H1 (cell line): ENCODE results near the gene CRYBA4.

Experiments
- GABPA ChIP-seq: IDR thresholded peaks from 2 replicates; pipeline ENCODE4 v1.6.1; 2011; ENCODE audit warnings: mild to moderate bottlenecking, low read length, moderate library complexity, borderline replicate concordance; ENCODE audit not compliant: insufficient read depth
- GTF2F1 ChIP-seq: IDR thresholded peaks from 2 replicates; pipeline ENCODE4 v1.6.1; 2012; ENCODE audit warnings: low read depth, low read length, improper control_type of control experiment, borderline replicate concordance
- MAFK ChIP-seq: IDR thresholded peaks from 2 replicates; pipeline ENCODE4 v1.6.1; 2012; ENCODE audit warnings: low read depth, mild to moderate bottlenecking, improper control_type of control experiment, low read length
- TF ChIP-seq, protein P1 (sequence below), 3 experiments: IDR thresholded peaks; 1 replicate in 2 of 3; 2 replicates in 1 of 3; pipeline versions ENCODE4 v1.5.1 to v1.6.1; 2011; ENCODE audit warnings: low read length in 3 of 3, mild to moderate bottlenecking in 3 of 3, inconsistent platforms in 2 of 3, low read depth in 1 of 3, moderate library complexity in 1 of 3; ENCODE audit not compliant: insufficient read depth in 1 of 3; ENCODE audit errors: control extremely low read depth in 1 of 3

DNA sequence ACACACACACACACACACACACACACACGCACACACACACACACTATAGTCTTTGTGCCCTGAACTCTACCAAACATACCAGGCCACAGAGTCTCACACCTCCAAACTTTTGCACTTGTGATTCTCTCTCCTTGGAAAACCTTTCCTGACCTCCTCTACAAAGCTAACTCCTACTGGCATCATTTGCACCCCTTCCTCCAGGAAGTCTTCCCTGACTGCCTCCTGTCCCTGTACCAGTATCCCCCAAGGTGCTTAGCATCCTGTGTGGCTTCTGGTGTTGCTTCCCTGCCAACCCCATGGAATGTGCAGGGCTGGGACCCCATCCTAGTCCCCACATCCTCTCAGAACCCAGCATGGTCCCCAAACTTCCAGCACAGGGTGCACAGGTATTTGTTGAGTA is 40.7 kb upstream of the CRYBA4 start:
- TF ChIP-seq, protein P1, sequence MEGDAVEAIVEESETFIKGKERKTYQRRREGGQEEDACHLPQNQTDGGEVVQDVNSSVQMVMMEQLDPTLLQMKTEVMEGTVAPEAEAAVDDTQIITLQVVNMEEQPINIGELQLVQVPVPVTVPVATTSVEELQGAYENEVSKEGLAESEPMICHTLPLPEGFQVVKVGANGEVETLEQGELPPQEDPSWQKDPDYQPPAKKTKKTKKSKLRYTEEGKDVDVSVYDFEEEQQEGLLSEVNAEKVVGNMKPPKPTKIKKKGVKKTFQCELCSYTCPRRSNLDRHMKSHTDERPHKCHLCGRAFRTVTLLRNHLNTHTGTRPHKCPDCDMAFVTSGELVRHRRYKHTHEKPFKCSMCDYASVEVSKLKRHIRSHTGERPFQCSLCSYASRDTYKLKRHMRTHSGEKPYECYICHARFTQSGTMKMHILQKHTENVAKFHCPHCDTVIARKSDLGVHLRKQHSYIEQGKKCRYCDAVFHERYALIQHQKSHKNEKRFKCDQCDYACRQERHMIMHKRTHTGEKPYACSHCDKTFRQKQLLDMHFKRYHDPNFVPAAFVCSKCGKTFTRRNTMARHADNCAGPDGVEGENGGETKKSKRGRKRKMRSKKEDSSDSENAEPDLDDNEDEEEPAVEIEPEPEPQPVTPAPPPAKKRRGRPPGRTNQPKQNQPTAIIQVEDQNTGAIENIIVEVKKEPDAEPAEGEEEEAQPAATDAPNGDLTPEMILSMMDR (IDR thresholded peaks at IDR 0.05; ENCODE audit: control extremely low read depth in 1 of 3, insufficient read depth in 1 of 3, low read depth in 1 of 3, low read length in 3 of 3): no peak
- TF ChIP-seq MAFK: no peak
- TF ChIP-seq GABPA: no peak
- TF ChIP-seq GTF2F1: no peak
